Muscle of leg (tissue), 9 donors: ENCODE results near the gene GALNT11. TPM values are rescaled to one million over a fixed set of nuclear protein-coding genes. Genes with fewer than 3 reads are reported as not detected.

ENCODE experiments used
- polyA plus RNA-seq, 8 donors: library from polyadenylated mRNA; unstranded; fragments of 120-200 nt; gene quantifications; one replicate each; pipeline versions ENCODE4 v1.2.1 to v1.2.3, GENCODE V29; 2013; ENCODE audit warnings: inconsistent platforms in 1 of 8, low replicate concordance in 1 of 8; ENCODE audit not compliant: insufficient read length in 8 of 8, insufficient read depth in 1 of 8
- total RNA-seq: library from RNA; stranded (reverse); fragments of 120-200 nt; gene quantifications from one replicate; pipeline ENCODE4 v1.2.4, GENCODE V29; 2013

The GALNT11 gene
- total and polyA plus RNA-seq, 9 donors: 29.0 to 44.0 (median 34.1) TPM

Other genes starting within 250 kb of the GALNT11 start
- 3.9 TPM for gene PRKAG2, start 148.6 kb upstream of the GALNT11 start, total RNA-seq
- 10 to 100 TPM in 7 of 8 donors, 1 to 10 TPM in 1; 9.4 to 16.4 (median 11.2) TPM for gene PRKAG2, start 148.6 kb upstream of the GALNT11 start, polyA plus RNA-seq
- gene GALNTL5, start 69.2 kb upstream of the GALNT11 start, total RNA-seq: not detected
- gene GALNTL5, start 69.2 kb upstream of the GALNT11 start, polyA plus RNA-seq: under 1 TPM in 1 of 8 donors, not detected in 7; 0.49 TPM